Activated T-cell treated with anti-CD3 and anti-CD28 coated beads for 48 hours (primary cell): ENCODE data around the gene SMYD1.

Experiments
- DNase-seq: peaks from one replicate; pipeline ENCODE4 v3.0.0-alpha.2; 2020; ENCODE audit warnings: low read depth

SMYD1 gene

GRCh38 chr2:88087073-88087472 is 19.4 kb downstream of the SMYD1 start:
- no peak for DNase-seq

GRCh38 chr2:88087763-88088162 is 20.1 kb downstream of the SMYD1 start:
- no peak for DNase-seq

GRCh38 chr2:88088999-88089398 is 21.4 kb downstream of the SMYD1 start:
- no peak for DNase-seq

GRCh38 chr2:88090446-88091283 is 23.0 kb downstream of the SMYD1 start:
- DNase-seq = peak; percentile 9

- no peak for DNase-seq
Observed at GRCh38 chr2:88091943-88092342, 24.3 kb downstream of the SMYD1 start.

GRCh38 chr2:88092773-88093172 is 25.1 kb downstream of the SMYD1 start:
- DNase-seq = no peak

GRCh38 chr2:88095022-88095421 is 27.4 kb downstream of the SMYD1 start:
- no peak for DNase-seq

- DNase-seq = no peak
Observed at GRCh38 chr2:88096708-88097107, 29.1 kb downstream of the SMYD1 start.

GRCh38 chr2:88097192-88097591 is 29.6 kb downstream of the SMYD1 start:
- DNase-seq = no peak

- DNase-seq = no peak
Observed at GRCh38 chr2:88097891-88098557, 30.4 kb downstream of the SMYD1 start.

GRCh38 chr2:88098558-88098900 is 30.9 kb downstream of the SMYD1 start:
- no peak for DNase-seq

- no peak for DNase-seq
Observed at GRCh38 chr2:88099798-88100488, 32.3 kb downstream of the SMYD1 start.

GRCh38 chr2:88100489-88100858 is 32.8 kb downstream of the SMYD1 start:
- no peak for DNase-seq

- DNase-seq = no peak
Observed at GRCh38 chr2:88108796-88109195, 41.2 kb downstream of the SMYD1 start.

GRCh38 chr2:88110830-88111229 is 43.2 kb downstream of the SMYD1 start:
- no peak for DNase-seq

- DNase-seq = no peak
Observed at GRCh38 chr2:88113069-88113468, 45.4 kb downstream of the SMYD1 start.

- DNase-seq = no peak
Observed at GRCh38 chr2:88114889-88115288, 47.3 kb downstream of the SMYD1 start.

GRCh38 chr2:88115825-88116518 is 48.3 kb downstream of the SMYD1 start:
- no peak for DNase-seq

GRCh38 chr2:88116669-88117432 is 49.2 kb downstream of the SMYD1 start:
- DNase-seq = no peak

- no peak for DNase-seq
Observed at GRCh38 chr2:88117973-88118372, 50.3 kb downstream of the SMYD1 start.

GRCh38 chr2:88121678-88122077 is 54.1 kb downstream of the SMYD1 start:
- DNase-seq = no peak
